Measurements from ENCODE around the gene ACYP1. TPM values are rescaled to one million over a fixed set of nuclear protein-coding genes. Genes with fewer than 3 reads are reported as not detected.

Gene ACYP1
- total RNA-seq, 1 donor from 2014 or later, result 17.3 TPM

GRCh38 chr14:75005357-75005756, 58.5 kb downstream of the ACYP1 start:
- Mint-ChIP-seq H3K27ac (no peak overlapping the region), H3K9me3 (peaks cover 5% of the 10 kb centered on the region), H3K27me3 (ENCODE audit: low read depth) (no peaks in the 10 kb centered on the region), H3K36me3 (peaks cover 36% of the 10 kb centered on the region), H3K4me1 (peaks cover 22% of the 10 kb centered on the region), H3K4me3 (no peak overlapping the region)
- TF ChIP-seq CTCF (IDR thresholded peaks at IDR 0.05; ENCODE audit: unreplicated experiment), result no peak
- no peak for DNase-seq (ENCODE audit: low spot score in 2 of 2, unreplicated experiment in 2 of 2)

GRCh38 chr14:75003250-75004027, 60.4 kb downstream of the ACYP1 start:
- H3K27me3 Mint-ChIP-seq (ENCODE audit: low read depth), result no peaks in the 10 kb centered on the region
- H3K4me3 Mint-ChIP-seq, result peak overlapping the region; percentile 99
- no peak for TF ChIP-seq CTCF (IDR thresholded peaks at IDR 0.05; ENCODE audit: unreplicated experiment)
- peaks cover 5% of the 10 kb centered on the region for H3K9me3 Mint-ChIP-seq
- H3K36me3 Mint-ChIP-seq, result peaks cover 29% of the 10 kb centered on the region
- peak overlapping the region; percentile 98 for H3K27ac Mint-ChIP-seq
- peak in 1 of 2 experiments; percentile 39 for DNase-seq (ENCODE audit: low spot score in 2 of 2, unreplicated experiment in 2 of 2)
- H3K4me1 Mint-ChIP-seq, result peaks cover 22% of the 10 kb centered on the region

Other genes with a start within 250 kb of the ACYP1 start
- gene PROX2, start 187.9 kb downstream of the ACYP1 start, total RNA-seq, result not detected in 3 replicates
- 74.4 to 81.5 TPM (median 79.7 TPM) in 3 replicates for gene DLST, start 182.1 kb downstream of the ACYP1 start, total RNA-seq
- gene RPS6KL1, start 140.8 kb downstream of the ACYP1 start, total RNA-seq, result 0.13 to 1.1 TPM (median 0.70 TPM) in 3 replicates
- 8.4 to 9.6 TPM (median 8.6 TPM) in 3 replicates for gene PGF, start 108.4 kb downstream of the ACYP1 start, total RNA-seq
- gene EIF2B2, start 61.1 kb downstream of the ACYP1 start, total RNA-seq, result 31.0 to 34.7 TPM (median 33.9 TPM) in 3 replicates
- 40.3 to 47.4 TPM (median 47.0 TPM) in 3 replicates for gene MLH3, start 12.6 kb downstream of the ACYP1 start, total RNA-seq
- 2.3 to 3.6 TPM (median 2.4 TPM) in 3 replicates for gene ZC2HC1C, start 5.6 kb upstream of the ACYP1 start, total RNA-seq
- 116 to 133 TPM (median 121 TPM) in 3 replicates for gene NEK9, start 63.0 kb upstream of the ACYP1 start, total RNA-seq
- 237 to 242 TPM (median 241 TPM) in 3 replicates for gene TMED10, start 112.6 kb upstream of the ACYP1 start, total RNA-seq
- 789 to 796 TPM (median 796 TPM) in 3 replicates for gene FOS, start 214.8 kb upstream of the ACYP1 start, total RNA-seq